HG03175 (cell line): ENCODE results near the gene LRTM2.

Experiments used
- ATAC-seq: cut with Tn5 transposase; IDR thresholded peaks from one replicate; pipeline ENCODE4 v1.9.1; 2021; ENCODE audit warnings: mild to moderate bottlenecking, moderate library complexity; ENCODE audit not compliant: unreplicated experiment

Gene LRTM2

GRCh38 chr12:1842183-1842904 is 22.0 kb downstream of the LRTM2 start:
- ATAC-seq = no peak

- ATAC-seq = no peak
These were observed 22.7 kb downstream of the LRTM2 start for GRCh38 chr12:1842905-1843640.

- ATAC-seq = no peak
These were observed 23.3 kb downstream of the LRTM2 start for GRCh38 chr12:1843641-1844005.

- no peak for ATAC-seq
These were observed 23.9 kb downstream of the LRTM2 start for GRCh38 chr12:1844223-1844622.

GRCh38 chr12:1844661-1845409 is 24.5 kb downstream of the LRTM2 start:
- ATAC-seq = no peak

GRCh38 chr12:1845427-1845826 is 25.1 kb downstream of the LRTM2 start:
- ATAC-seq = no peak

GRCh38 chr12:1845886-1846285 is 25.5 kb downstream of the LRTM2 start:
- ATAC-seq = no peak

- ATAC-seq = no peak
These were observed 26.3 kb downstream of the LRTM2 start for GRCh38 chr12:1846421-1847405.

- ATAC-seq = no peak
These were observed 27.0 kb downstream of the LRTM2 start for GRCh38 chr12:1847411-1847810.

GRCh38 chr12:1848146-1848545 is 27.8 kb downstream of the LRTM2 start:
- ATAC-seq = no peak

- no peak for ATAC-seq
These were observed 28.4 kb downstream of the LRTM2 start for GRCh38 chr12:1848745-1849144.

GRCh38 chr12:1851151-1851701 is 30.9 kb downstream of the LRTM2 start:
- no peak for ATAC-seq

GRCh38 chr12:1852076-1852475 is 31.7 kb downstream of the LRTM2 start:
- ATAC-seq = no peak

- no peak for ATAC-seq
These were observed 33.4 kb downstream of the LRTM2 start for GRCh38 chr12:1853716-1854115.

- ATAC-seq = no peak
These were observed 34.9 kb downstream of the LRTM2 start for GRCh38 chr12:1855241-1855640.

GRCh38 chr12:1857086-1857485 is 36.7 kb downstream of the LRTM2 start:
- ATAC-seq = no peak

GRCh38 chr12:1857821-1858220 is 37.5 kb downstream of the LRTM2 start:
- ATAC-seq = no peak

- no peak for ATAC-seq
These were observed 38.1 kb downstream of the LRTM2 start for GRCh38 chr12:1858456-1858855.

- ATAC-seq = no peak
These were observed 39.3 kb downstream of the LRTM2 start for GRCh38 chr12:1859643-1860042.

GRCh38 chr12:1862973-1863372 is 42.6 kb downstream of the LRTM2 start:
- ATAC-seq = no peak
